ENCODE data around the gene STX1A. TPM values are rescaled to one million over a fixed set of nuclear protein-coding genes. Genes with fewer than 3 reads are reported as not detected.

STX1A gene
- 9.9 and 13.5 TPM in 2 replicates for total RNA-seq (2021; fragmentation: NEBNext Ultra II Directional; extraction: Animal tissue kit (Norgen Biotek cat#: 25700))
- polyA plus RNA-seq (2011; rRNA removed) = 17.5 and 25.9 TPM in 2 replicates
- polyA plus RNA-seq (2011; cell fraction: cytosol; rRNA removed) = 17.2 TPM
- 116 TPM for polyA plus RNA-seq (2011; cell fraction: nucleus; rRNA removed)
- polyA plus RNA-seq (2012, experiment 1 of 2) = 14.9 to 20.1 TPM (median 18.4 TPM) in 4 replicates
- polyA plus RNA-seq (2012, experiment 2 of 2) = 9.2 TPM
- 11.4 TPM for polyA plus RNA-seq (2013, experiment 1 of 2)
- 12.0 TPM for polyA plus RNA-seq (2013, experiment 2 of 2)
- polyA minus RNA-seq (2011; rRNA and poly(A)+ RNA removed) = 8.2 and 9.8 TPM in 2 replicates
- 10.2 TPM for polyA minus RNA-seq (2011; cell fraction: cytosol; rRNA and poly(A)+ RNA removed)
- polyA minus RNA-seq (2011; cell fraction: nucleus; rRNA and poly(A)+ RNA removed) = 14.3 TPM
- long read RNA-seq, experiment 1 = 0 reads
- long read RNA-seq, experiment 2, partial matches to known transcripts = 0 of 2 reads
- long read RNA-seq, experiment 2, other reads (novel, unspliced or antisense) = 2 of 2 reads

GRCh38 chr7:73718905-73719805 lies at the start of gene STX1A:
Gene STX1A (minus strand): TSS chr7:73719669. CDS start chr7:73719631, 38 bp downstream.
- H4K20me1 ChIP-seq (replicated peaks in 1 of 2; ENCODE audit: control insufficient read depth in 1 of 2, insufficient read depth in 2 of 2, low read length in 2 of 2) = peaks cover 8 to 10% of the 10 kb centered on the region in 2 experiments
- H3K79me1 ChIP-seq (ENCODE audit: low read depth, low read length) = peaks cover 5% of the 10 kb centered on the region
- H4K91ac ChIP-seq (replicated peaks; ENCODE audit: insufficient read length, low read length) = no peak within 1 kb of the TSS
- H4K8ac ChIP-seq (ENCODE audit: extremely low read depth, insufficient read depth, low read length) = peak within 1 kb of the TSS; percentile 51; the same call in 1 of the 2 replicates
- no peak within 1 kb of the TSS for H3K4ac ChIP-seq (replicated peaks; ENCODE audit: insufficient read length, low read depth, low read length)
- no peaks in the 10 kb centered on the region for H3K36me3 ChIP-seq (ENCODE audit: control insufficient read depth in 2 of 4, insufficient read depth in 4 of 4, low read length in 3 of 4)
- H3K18ac ChIP-seq (ENCODE audit: extremely low read depth, low read length) = no peak within 1 kb of the TSS
- peak within 1 kb of the TSS; percentile 73 to 92 (median 86) for H3K4me3 ChIP-seq (ENCODE audit: extremely low read depth in 1 of 4, insufficient read depth in 2 of 4, low read depth in 3 of 4, low read length in 4 of 4)
- H3K9ac ChIP-seq (replicated peaks in 1 of 4; ENCODE audit: extremely low read depth in 1 of 4, low read depth in 3 of 4, low read length in 3 of 4) = peak within 1 kb of the TSS; percentile 29 to 70 (median 52); a peak in 5 of 7 replicates
- DNase-seq (ENCODE audit: low read depth in 1 of 2, low spot score in 2 of 2) (no peak), FAIRE-seq (no peak)
- H2AK5ac ChIP-seq (ENCODE audit: low read depth, low read length) = no peak within 1 kb of the TSS
- H2AFZ ChIP-seq (ENCODE audit: low read length) = no peak within 1 kb of the TSS
- no peak within 1 kb of the TSS for H2BK120ac ChIP-seq (replicated peaks; ENCODE audit: low read depth, low read length)
- H3K27me3 ChIP-seq (replicated peaks in 1 of 4; ENCODE audit: control insufficient read depth in 3 of 4, extremely low read depth in 1 of 4, insufficient read depth in 3 of 4, low read length in 3 of 4) = peaks cover 0 to 18% (median 13%) of the 10 kb centered on the region in 4 experiments; a peak in 5 of 7 replicates
- H3K23me2 ChIP-seq (ENCODE audit: low read depth, low read length) = peaks cover 3% of the 10 kb centered on the region; the same call in 1 of the 2 replicates
- no peak within 1 kb of the TSS for H2BK20ac ChIP-seq (ENCODE audit: low read length)
- H2BK5ac ChIP-seq (ENCODE audit: low read depth, low read length) = no peak within 1 kb of the TSS
- no peaks in the 10 kb centered on the region; a peak in 3 of 7 replicates for H3K4me1 ChIP-seq (replicated peaks in 1 of 4; ENCODE audit: control insufficient read depth in 3 of 4, insufficient read depth in 4 of 4, low read length in 3 of 4)
- no peak within 1 kb of the TSS for H3K23ac ChIP-seq (ENCODE audit: insufficient read length)
- ChIA-PET POLR2A (ENCODE audit: partially characterized antibody) (interaction anchor here (0.9 to 1.5 kb wide), 8 partner anchors 10 to 141 kb away, joined by 3 to 7 read pairs (median 3); partner anchors contain the start of genes ABHD11 and TBL2), CTCF (ENCODE audit: partially characterized antibody) (interaction anchor here (0.8 to 2.2 kb wide), 10 partner anchors 8 to 112 kb away, joined by 3 to 14 read pairs (median 4); partner anchors contain the start of gene VPS37D)
- 5% methylated on average over 66 of the region's 96 CpGs; no CpG with 5 or more reads in 1 of the 2 experiments for WGBS, 2 experiments (ENCODE audit: extremely low coverage in 1 of 2, insufficient coverage in 1 of 2, insufficient read length in 1 of 2, insufficient replicate concordance in 2 of 2, low coverage in 1 of 2, low lambda C conversion rate in 2 of 2, missing lambda C conversion rate in 1 of 2)
- H3K9me3 ChIP-seq (ENCODE audit: insufficient read depth in 2 of 2, low read depth in 1 of 2, low read length in 1 of 2) = no peaks in the 10 kb centered on the region
- H3K27ac ChIP-seq (ENCODE audit: low read depth, low read length) = no peak within 1 kb of the TSS
- no peak within 1 kb of the TSS for H2BK12ac ChIP-seq (ENCODE audit: low read depth, low read length)
- no peak within 1 kb of the TSS for H2BK15ac ChIP-seq (ENCODE audit: low read length)
- H3K56ac ChIP-seq (replicated peaks; ENCODE audit: insufficient read length, low read depth, low read length) = no peak within 1 kb of the TSS
- H3K79me2 ChIP-seq (ENCODE audit: control insufficient read depth in 1 of 2, insufficient read depth in 2 of 2, low read length in 2 of 2) = no peaks in the 10 kb centered on the region
- no peak within 1 kb of the TSS for H3K14ac ChIP-seq (ENCODE audit: insufficient read length)
- H3K4me2 ChIP-seq (ENCODE audit: insufficient read depth in 1 of 2, low read depth in 2 of 2, low read length in 2 of 2) = peak within 1 kb of the TSS; percentile 68 to 91
- H4K5ac ChIP-seq (ENCODE audit: insufficient read length, low read depth, low read length) = no peak within 1 kb of the TSS
- TF ChIP-seq EGR1 (IDR thresholded peaks at IDR 0.05; ENCODE audit: borderline replicate concordance, low read depth, low read length) (no peak), KDM4A (IDR thresholded peaks at IDR 0.05; ENCODE audit: low read depth, low read length, severe bottlenecking) (peak; percentile 89), TAF1 (IDR thresholded peaks at IDR 0.05; ENCODE audit: low read depth, low read length) (peak; percentile 60), RBBP5 (IDR thresholded peaks at IDR 0.05; ENCODE audit: borderline replicate concordance, low read depth, low read length) (no peak), FOSL1 (IDR thresholded peaks at IDR 0.05; ENCODE audit: insufficient read depth, low read depth, low read length) (no peak), MAFK (IDR thresholded peaks at IDR 0.05; ENCODE audit: low read depth, low read length) (no peak), PHF8 (conservative IDR thresholded peaks at IDR 0.05; ENCODE audit: low read depth, low read length) (peak; percentile 34; the same call in 1 of the 2 replicates), SUZ12 (IDR thresholded peaks at IDR 0.05; ENCODE audit: low read length) (0 out of 2 replicates have a peak, but pooled peaks have one; percentile 9)

All from H1 (cell line).